HG03064 (cell line): Measurements from ENCODE around the gene TNS4.

Experiments used
- ATAC-seq: cut with Tn5 transposase; IDR thresholded peaks from one replicate; pipeline ENCODE4 v1.9.1; 2021; ENCODE audit warnings: low read depth; ENCODE audit not compliant: unreplicated experiment

TNS4 gene

GRCh38 chr17:40442392-40443195 is 58.8 kb downstream of the TNS4 start:
- ATAC-seq: no peak

DNA sequence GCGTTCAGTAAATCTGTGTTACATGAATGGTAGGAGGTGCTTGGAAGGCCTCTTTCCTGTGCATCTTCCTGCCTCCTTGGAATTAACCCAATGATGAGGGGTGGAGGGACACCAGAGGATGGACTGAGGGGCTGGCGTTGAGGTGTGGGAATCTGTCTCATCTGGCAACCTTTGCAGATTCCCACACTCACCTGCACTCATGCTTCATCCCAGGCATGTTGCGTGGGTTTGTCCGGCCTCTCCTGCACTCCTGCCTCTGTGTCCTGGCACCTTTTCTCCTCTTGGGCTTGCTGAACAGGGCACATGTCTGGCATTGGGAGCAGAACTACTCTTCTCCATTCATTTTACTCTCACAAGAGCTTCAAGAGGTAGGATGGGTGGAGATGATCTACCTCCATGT is 61.3 kb downstream of the TNS4 start:
- ATAC-seq: no peak

DNA sequence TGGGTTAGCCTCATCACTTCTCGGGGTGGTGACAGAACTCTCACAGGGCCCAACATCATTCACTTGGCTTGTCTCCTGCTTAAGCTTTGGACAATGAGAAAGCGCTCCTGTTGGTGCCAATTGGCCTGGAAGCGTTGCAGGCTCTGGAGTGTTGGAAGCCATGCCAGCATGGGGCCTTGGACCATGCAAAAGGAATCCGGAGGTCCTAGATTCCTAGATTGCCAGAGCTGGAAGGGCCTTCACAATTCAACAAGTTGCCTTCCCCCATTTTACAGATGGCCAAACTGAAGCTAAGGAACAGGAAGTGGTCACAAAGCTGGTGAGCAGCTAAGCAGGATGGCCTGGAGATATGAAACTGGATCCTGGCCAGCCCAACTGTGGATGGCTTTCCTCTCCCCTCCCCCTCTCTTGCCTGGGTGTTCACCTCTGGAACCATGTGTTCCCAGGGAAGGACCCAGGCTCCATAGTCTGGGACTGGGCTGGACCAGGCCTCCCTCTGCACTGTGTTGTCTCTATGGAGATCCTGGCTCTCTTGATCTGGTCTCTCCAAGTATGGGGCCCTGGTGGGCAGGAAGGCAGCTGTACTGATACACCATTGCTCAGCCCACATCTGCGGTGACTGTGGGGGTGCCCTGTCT is 64.2 kb downstream of the TNS4 start:
- ATAC-seq: no peak

- no peak for ATAC-seq
Observed at GRCh38 chr17:40436636-40437035, 64.8 kb downstream of the TNS4 start.

DNA sequence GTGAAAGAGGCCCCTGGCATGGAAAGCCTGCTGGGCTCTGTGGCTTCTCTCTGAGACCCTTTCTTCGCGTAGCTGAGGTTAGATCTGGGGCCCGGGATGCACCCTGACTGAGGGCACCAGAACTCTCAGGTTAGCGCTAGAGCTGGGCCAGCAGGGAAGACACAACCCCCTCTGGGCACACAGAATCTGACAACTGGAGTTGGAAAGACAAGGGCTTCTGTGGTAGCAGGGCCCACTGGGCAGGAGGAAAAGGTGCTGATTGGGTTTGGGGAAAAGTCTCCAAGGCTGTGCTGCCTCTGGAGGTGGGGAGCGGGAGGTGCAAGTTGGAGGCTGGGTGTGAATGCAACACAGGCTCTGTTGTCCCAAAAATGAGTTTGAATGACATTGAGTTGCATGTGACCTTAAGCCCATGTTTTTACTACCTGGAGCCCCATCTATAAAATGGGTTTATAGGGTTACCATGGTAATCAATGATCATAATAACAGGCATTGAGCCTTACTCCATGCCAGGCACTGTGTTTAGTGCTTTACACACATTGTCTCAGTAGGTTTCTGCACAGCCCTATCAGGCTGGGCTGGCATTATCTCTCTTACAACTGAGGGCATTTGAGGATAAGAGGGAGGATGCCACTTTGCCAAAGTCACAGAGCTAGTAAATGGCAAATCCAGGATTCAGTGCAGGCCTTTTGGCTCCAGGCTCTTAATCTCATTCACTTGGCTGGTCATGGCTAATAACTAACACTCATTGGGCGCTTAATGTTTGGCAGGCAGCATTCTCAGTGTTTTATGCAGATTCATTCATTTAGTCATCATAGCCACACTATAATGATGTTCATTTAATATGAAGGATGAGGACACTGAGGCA is 67.6 kb downstream of the TNS4 start:
- ATAC-seq: no peak

DNA sequence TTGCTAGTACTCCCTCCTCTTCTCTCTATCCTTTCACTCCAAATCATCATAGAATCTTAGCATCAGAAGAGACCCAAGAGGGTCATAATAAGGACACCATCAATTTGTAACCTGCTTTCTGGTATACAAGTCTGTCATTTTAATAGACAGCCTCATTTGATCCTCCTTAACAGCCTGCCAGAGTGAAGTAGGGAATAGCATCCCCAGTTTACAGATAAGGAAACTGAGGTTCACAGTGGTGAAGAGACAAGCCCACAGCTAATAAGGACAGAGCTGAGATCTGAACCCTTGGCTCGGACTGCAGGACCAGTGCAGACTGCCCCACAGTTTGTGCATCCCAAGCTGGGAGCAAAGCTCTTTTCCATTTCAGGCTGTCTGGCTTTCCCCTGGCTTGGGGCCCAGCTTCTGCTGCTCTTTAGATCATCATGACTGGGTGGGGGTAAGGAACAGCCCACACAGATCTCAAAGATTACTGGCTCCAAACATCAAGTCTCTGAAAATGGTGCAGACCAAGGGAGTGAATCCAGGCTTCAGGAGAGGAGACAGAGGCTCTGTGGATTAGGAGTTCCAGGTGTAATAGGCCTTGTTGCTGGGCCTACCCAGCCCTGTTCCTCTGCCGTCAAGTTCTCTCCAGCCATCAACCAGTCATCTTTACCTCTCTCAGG is 68.4 kb downstream of the TNS4 start:
- ATAC-seq: no peak

DNA sequence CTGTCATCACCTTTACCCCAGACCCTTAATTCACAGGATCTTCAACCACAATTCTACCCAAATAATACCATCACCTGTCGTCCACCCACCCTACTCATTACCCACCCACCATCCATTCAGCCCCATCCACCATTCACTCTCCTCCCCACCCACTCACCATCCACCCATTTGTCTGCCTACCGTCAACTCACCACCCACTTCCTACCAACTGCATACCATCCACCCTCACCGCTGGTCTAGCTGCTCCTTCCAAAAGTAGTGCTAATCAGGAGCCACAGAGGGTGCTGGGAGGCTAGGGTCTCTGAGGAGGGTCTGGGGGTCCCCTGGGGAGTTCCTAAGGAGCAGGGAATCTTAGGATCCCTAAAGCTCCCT is 70.2 kb downstream of the TNS4 start:
- no peak for ATAC-seq

DNA sequence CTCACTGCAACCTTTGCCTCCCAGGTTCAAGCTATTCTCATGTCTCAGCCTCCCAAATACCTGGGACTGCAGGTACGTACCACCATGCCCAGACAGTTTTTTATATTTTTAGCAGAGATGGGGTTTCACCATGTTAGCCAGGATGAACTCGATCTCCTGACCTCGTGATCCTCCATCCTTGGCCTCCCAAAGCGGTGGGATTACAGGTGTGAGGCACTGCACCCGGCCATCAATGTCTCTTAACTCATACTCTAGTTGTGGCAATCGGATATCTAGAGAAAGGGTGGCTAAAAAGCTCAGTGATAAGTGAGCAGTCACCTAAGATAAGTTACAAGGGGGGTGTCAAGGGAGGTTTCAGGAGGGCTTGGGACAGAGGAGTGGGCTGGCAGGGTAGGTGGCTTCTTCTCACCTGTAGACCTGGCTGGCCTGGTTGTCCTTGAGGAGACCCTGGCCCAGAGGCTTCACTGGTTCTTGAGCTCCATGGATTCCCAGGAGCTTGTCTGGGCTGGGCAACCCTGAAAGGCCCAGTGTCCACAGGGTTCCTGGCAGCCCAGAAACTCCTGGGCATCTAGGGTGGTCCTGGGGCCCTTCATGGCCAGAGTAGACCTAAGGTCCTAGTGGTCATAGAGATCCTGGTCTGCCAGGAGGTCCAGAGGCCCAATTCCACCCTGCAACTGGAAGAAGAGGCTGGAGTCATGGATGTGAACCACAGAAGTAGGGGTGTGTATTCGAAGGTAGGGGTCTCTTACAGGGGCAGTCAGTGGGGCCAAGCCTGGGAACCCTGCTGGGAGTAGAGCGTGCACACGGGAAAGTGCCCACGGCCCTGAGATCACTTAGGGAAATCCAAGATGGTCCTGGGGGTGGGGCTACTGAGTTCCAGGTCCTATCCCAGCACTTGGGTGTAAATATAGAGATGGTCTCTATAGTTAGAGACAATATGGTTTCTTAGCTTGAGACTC is 70.9 kb downstream of the TNS4 start:
- ATAC-seq: no peak

GRCh38 chr17:40427002-40427491 is 74.4 kb downstream of the TNS4 start:
- no peak for ATAC-seq
